GM12874 (cell line): ENCODE measurements around the gene YIPF3.

Experiments used
- TF ChIP-seq, protein P1 (sequence below): IDR thresholded peaks from 2 replicates; pipeline ENCODE4 v1.5.1; 2011; ENCODE audit warnings: low read depth, mild to moderate bottlenecking, control low read depth, low read length, moderate library complexity; ENCODE audit not compliant: insufficient read depth

Gene YIPF3

DNA sequence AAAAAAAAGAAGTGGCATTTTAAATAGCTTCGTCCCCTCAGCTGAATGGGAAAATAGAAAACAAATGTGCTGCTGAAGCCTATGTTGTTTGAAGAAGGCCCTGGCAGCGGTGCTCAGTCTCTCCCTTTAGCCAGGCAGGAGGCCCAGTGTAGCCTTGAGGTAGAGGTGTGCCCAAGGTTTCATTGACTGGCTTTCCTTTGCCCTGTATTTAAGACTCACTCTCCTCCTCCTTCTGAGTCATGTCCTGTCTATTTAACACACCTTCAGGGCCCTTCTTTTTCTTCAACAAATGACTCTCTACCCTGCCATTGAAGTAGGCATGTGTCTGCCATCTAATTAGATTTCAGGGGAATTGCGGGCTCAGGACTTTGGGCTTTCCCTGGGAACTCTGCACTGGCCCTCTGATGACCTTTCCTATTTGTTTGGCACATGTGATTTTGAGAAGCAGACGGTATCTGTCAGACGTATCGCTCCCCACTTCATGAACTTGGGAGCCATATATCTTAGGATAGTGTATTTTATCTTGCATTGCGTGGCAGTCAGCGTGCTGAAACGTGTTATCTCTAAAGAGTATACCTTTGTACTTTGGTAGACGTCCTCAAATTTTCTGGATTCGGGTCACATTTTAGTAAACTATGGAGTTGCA, 35.0 kb downstream of the YIPF3 start:
- TF ChIP-seq, protein P1, sequence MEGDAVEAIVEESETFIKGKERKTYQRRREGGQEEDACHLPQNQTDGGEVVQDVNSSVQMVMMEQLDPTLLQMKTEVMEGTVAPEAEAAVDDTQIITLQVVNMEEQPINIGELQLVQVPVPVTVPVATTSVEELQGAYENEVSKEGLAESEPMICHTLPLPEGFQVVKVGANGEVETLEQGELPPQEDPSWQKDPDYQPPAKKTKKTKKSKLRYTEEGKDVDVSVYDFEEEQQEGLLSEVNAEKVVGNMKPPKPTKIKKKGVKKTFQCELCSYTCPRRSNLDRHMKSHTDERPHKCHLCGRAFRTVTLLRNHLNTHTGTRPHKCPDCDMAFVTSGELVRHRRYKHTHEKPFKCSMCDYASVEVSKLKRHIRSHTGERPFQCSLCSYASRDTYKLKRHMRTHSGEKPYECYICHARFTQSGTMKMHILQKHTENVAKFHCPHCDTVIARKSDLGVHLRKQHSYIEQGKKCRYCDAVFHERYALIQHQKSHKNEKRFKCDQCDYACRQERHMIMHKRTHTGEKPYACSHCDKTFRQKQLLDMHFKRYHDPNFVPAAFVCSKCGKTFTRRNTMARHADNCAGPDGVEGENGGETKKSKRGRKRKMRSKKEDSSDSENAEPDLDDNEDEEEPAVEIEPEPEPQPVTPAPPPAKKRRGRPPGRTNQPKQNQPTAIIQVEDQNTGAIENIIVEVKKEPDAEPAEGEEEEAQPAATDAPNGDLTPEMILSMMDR, result no peak

DNA sequence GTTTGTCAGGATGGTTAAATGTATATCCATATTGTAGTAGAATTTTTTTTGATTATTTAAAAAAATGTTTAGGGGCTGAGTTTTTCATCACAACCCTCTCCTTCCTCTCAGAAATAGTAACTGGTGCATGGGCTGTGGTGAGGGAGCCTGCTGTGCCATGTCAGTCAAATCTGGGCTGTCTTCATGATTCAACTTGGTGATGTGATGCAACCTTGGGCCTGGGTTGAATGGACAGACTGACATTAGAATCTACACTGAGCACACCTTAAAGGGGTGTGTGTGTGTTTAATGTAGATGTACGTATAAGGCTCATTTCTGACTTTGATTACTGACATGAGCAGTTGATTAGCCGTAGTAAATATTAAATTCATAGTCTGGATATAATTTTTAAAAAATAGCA, 35.7 kb downstream of the YIPF3 start:
- TF ChIP-seq, protein P1, result no peak

DNA sequence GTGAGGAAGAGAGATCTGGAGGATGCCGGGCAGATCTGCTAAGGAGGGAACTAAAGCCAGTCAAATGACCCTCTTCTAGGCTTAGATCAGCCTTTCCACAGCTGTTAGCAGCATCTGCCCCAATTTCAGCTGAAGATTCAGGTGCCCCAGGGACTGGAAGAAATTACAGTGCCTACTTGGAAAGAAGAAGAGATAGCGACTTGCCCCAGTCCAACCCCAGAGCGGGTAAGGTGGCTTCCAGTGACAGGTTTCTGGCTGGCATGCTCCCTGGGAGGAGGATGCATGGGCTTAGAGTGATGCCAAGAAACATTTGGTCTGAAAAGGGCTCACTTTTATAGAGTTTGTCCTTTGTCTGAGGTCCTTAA, 38.7 kb downstream of the YIPF3 start:
- TF ChIP-seq, protein P1, result no peak

DNA sequence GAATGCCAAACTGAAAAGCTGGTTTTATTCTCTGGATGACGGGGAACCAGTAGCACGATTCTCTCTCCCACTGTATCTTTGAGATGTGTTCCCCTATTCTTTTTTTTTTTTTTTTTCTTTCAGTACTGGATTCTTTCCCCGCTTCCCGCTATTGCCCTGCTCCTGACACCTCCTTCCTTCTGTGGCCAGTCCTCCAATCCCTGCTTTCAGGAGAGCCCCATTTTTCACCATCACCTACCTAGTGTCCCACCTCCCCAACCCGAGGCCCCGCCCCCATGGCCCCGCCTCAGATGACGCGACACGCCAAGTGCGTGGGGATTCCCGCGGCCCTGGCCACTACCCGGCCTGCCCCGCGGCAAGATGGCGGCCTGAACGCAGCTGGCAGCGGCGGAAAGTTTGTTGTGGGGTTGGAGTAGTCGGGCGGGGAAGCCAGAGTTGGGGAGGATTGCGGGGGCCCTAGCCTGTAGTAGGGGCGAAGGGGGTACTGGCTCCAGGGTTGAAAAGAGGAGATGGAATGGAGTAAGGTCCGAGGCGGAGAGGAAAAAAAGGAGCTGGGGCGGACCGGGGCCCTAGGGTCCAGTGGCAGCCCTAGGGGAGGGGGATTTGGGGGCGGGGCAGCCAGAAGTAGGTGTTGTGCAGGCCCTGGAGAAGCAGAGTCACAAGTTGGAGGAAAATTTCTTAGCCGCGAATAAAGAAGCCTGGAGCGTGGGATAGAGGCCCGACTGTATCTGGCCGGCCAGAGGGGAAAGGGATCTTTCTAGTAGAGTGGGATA, 39.3 kb downstream of the YIPF3 start, which contains the start of gene TJAP1:
Gene TJAP1, plus strand, starts transcription at position 336 of the 773 bp plus-strand sequence. CDS start 21,432 bp downstream, outside the sequence.
- TF ChIP-seq, protein P1, result no peak

DNA sequence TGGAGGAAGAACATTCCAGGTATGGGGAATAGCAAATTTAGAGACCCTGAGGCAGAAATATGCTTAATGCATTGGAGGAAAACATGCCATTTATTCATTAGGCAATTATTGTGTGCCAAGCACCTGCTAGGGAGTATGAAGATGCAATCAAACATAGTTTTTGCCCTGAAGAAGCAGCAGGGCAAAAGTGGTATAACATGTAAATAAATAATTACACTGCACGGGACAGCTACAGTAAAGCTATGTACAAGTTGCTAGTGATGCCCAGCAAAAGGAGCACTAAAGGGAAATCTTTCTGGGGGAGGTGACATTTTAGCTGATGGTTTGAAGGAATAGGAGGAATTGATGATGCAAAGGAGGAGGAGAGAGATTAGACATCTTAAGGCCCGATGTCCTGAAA, 40.0 kb downstream of the YIPF3 start:
- TF ChIP-seq, protein P1, result no peak

DNA sequence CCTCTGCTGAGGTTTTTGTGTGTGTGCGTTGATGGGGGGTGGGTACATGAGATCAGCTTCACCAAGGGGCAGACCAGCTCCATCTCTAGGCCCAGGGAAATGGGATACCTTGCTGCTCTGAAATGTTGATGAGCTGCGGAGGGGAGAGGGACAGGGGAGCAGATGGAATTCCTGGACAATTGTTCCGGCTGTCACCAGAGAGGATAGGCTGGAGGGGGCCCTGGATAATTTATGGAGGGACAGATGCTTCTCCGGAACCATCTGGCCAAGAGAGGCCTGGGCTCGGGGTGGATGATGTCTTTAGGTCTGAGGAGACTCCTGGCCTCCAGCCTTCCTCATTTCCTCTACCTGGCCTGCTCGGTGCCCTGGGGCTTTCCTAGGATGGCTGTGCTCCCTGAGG, 41.2 kb downstream of the YIPF3 start:
- TF ChIP-seq, protein P1, result no peak

DNA sequence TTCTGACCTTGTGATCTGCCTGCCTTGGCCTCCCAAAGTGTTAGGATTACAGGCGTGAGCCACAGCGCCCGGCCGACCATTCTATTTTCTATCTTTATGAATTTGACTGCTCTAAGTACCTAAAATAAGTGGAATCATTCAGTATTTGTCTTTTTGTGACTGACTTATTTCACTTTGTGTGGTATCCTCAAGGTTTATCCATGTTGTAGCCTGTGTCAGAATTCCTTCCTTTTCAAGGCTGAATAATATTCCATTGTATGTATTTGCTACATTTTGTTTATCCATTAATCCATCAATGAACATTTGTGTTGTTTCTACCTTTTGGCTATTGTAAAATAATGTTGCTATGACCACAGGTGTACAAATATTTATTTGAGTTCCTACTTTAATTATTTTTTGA, 44.2 kb downstream of the YIPF3 start:
- TF ChIP-seq, protein P1, result no peak
